Activated B cell treated with CpG ODN at 0.5 μM for 24 hours (primary cell): ENCODE measurements around the gene XRCC3. TPM values are rescaled to one million over a fixed set of nuclear protein-coding genes. Genes with fewer than 3 reads are reported as not detected.

Source experiments
- ATAC-seq: fragments of 200-7000 bp; cut with Tn5 transposase; one replicate; pipeline ENCODE4 v1.10.0; 2021; ENCODE audit warnings: low read depth, mild to moderate bottlenecking, moderate library complexity
- CTCF ChIA-PET: fragments of 350-600 bp; sonication (Branson Sonifier 250); formaldehyde crosslinking; loops from one replicate; lab custom pipeline; 2021; ENCODE audit warnings: antibody characterized with exemption; lab: Charles Lee
- POLR2A ChIA-PET: fragments of 350-600 bp; sonication (Branson Sonifier 250); formaldehyde crosslinking; loops from one replicate; lab custom pipeline; 2021; ENCODE audit warnings: antibody characterized with exemption; lab: Charles Lee
- DNase-seq: peaks from one replicate; pipeline ENCODE4 v3.0.0; 2022
- H3K27ac Mint-ChIP-seq: one replicate; pipeline ENCODE4 v1.8.0; 2020; ENCODE audit warnings: mixed read lengths
- H3K27me3 Mint-ChIP-seq: one replicate; pipeline ENCODE4 v1.8.0; 2021; ENCODE audit warnings: mixed read lengths
- H3K36me3 Mint-ChIP-seq: one replicate; pipeline ENCODE4 v1.8.0; 2021; ENCODE audit warnings: low read depth, mixed read lengths
- H3K4me1 Mint-ChIP-seq: one replicate; pipeline ENCODE4 v1.8.0; 2021; ENCODE audit warnings: mixed read lengths
- H3K4me3 Mint-ChIP-seq: one replicate; pipeline ENCODE4 v1.8.0; 2020; ENCODE audit warnings: mild to moderate bottlenecking, mixed read lengths
- H3K9me3 Mint-ChIP-seq: one replicate; pipeline ENCODE4 v1.8.0; 2020; ENCODE audit warnings: mixed read lengths
- intact Hi-C: fragments of 100-400 bp; cut with micrococcal nuclease; formaldehyde crosslinking; loops from one replicate; pipeline ENCODE4 v1.15.1; 2024
- total RNA-seq: library from RNA; stranded (reverse); gene quantifications from 2 replicates; pipeline ENCODE4 v1.2.3, GENCODE V29; 2022
- TF ChIP-seq, protein P1 (sequence below): fragments of 200-600 bp; IDR thresholded peaks from one replicate; pipeline ENCODE4 v1.8.0; 2022; ENCODE audit warnings: antibody characterized with exemption, mild to moderate bottlenecking

Gene XRCC3
- total RNA-seq, 1 donor from 2014 or later = 26.0 TPM

DNA sequence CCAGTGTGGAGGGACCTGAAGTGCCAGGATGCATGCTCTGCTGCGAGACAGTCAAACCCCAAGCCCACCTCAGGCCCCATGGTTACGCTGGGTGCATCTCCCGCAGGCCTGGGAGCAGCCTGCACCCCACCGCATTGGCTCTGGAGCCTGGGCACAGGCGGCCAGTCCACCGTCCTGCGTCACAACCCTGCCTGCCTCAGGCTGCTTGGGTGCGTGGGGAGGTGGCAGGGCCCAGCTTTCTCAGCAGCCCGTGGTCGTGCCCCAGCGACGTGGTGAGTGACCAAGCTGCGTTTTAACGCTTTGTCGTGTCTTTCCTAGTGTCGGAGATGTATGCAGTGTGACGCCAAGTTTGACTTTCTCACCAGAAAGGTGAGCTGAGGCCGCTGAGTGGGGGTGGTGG lies 11.2 kb upstream of the XRCC3 start:
- CTCF ChIA-PET = no interaction called here
- Mint-ChIP-seq H3K27ac (no peak overlapping the region), H3K27me3 (no peaks in the 10 kb centered on the region), H3K4me3 (no peak overlapping the region), H3K36me3 (peaks cover 19% of the 10 kb centered on the region), H3K9me3 (no peaks in the 10 kb centered on the region), H3K4me1 (no peaks in the 10 kb centered on the region)
- TF ChIP-seq, protein P1, sequence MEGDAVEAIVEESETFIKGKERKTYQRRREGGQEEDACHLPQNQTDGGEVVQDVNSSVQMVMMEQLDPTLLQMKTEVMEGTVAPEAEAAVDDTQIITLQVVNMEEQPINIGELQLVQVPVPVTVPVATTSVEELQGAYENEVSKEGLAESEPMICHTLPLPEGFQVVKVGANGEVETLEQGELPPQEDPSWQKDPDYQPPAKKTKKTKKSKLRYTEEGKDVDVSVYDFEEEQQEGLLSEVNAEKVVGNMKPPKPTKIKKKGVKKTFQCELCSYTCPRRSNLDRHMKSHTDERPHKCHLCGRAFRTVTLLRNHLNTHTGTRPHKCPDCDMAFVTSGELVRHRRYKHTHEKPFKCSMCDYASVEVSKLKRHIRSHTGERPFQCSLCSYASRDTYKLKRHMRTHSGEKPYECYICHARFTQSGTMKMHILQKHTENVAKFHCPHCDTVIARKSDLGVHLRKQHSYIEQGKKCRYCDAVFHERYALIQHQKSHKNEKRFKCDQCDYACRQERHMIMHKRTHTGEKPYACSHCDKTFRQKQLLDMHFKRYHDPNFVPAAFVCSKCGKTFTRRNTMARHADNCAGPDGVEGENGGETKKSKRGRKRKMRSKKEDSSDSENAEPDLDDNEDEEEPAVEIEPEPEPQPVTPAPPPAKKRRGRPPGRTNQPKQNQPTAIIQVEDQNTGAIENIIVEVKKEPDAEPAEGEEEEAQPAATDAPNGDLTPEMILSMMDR = no peak
- intact Hi-C loops = no loop called here
- POLR2A ChIA-PET = interaction anchor here (0.5 to 0.6 kb wide), 2 partner anchors 8 to 134 kb away, joined by 4 read pairs; no protein-coding TSS in a partner anchor
- DNase-seq (no peak), ATAC-seq (no peak)

DNA sequence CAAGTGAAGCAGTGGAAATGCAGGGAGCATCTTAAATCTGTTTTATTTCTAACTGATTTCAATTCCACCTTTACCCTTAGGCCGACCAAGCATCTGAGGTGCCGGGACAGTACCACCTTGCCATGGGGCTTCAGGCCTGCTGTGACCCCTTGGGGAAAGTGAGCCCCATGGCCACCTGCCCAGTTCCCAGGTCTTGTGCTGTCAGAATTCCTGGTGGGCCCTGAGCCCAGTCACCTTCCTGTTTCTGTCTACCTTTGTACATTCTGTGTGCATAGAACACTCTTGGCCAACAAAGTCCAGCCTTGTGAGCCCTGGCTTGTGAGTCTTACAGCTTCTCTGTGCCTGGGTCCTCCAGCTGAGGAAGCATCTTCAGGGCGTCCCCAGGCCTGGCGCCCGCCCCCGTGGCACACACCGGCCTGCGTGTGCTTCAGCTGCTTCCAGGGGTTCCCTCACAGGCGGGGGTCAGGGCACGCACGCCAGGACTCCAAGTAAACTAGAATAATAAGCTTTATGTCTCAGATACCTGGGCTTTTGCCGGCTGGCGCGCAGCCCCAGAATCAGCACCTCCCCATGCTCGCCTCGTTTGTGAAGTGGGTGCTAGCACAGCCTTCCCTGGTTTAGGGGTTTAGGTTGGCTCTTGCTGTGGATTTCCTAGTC lies 10.6 kb upstream of the XRCC3 start:
- no peak for ATAC-seq
- Mint-ChIP-seq H3K9me3 (no peaks in the 10 kb centered on the region), H3K4me1 (no peaks in the 10 kb centered on the region), H3K27me3 (no peaks in the 10 kb centered on the region), H3K4me3 (no peak overlapping the region), H3K36me3 (peaks cover 19% of the 10 kb centered on the region), H3K27ac (no peak overlapping the region)
- ChIA-PET POLR2A (interaction anchor here (0.6 kb wide), 1 partner anchor 8 kb away, joined by 4 read pairs; no protein-coding TSS in a partner anchor), CTCF (no interaction called here)
- intact Hi-C loops = no loop called here
- DNase-seq = no peak
- TF ChIP-seq, protein P1 = no peak

DNA sequence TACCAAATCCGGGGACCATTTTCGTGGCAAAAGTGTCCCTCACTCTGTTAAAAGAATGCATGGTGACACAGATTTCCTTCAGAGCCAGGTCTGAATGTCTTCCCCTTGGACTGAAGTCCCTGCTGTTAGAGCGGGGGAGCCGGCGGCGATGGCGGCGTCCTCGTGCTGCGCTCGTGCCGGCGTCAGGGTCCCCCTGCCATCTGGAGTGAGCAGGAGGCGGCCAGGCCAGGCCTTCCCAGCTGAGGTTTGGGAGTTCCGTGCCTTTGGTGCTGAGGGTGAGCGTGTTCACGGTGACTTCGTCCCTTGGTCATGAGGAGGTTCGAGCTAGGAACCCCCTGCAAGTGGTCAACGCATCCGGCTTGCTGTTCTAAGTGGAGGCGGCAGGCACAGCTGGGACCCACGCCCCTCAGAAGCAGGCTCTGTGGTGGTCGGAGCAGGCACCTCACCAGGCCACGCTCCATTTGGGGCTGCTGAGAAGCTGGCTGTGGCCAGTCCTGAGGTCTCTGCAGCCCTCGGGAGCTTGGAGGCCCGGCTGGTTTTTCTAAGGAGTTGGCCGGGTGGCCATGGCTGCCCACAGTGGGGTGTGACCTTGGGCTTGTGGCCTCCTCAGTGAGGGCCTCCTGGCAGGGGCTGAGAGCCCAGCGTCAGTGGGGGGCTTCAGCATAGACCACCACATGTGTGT lies 9.9 kb upstream of the XRCC3 start:
- intact Hi-C loops = no loop called here
- Mint-ChIP-seq H3K4me1 (no peaks in the 10 kb centered on the region), H3K9me3 (no peaks in the 10 kb centered on the region), H3K27ac (no peak overlapping the region), H3K36me3 (peaks cover 19% of the 10 kb centered on the region), H3K27me3 (no peaks in the 10 kb centered on the region), H3K4me3 (no peak overlapping the region)
- POLR2A ChIA-PET = no interaction called here
- TF ChIP-seq, protein P1 = no peak
- no peak for ATAC-seq
- CTCF ChIA-PET = no interaction called here
- DNase-seq = no peak

GRCh38 chr14:103724116-103724515 lies 8.9 kb upstream of the XRCC3 start:
- Mint-ChIP-seq H3K4me3 (no peak overlapping the region), H3K9me3 (no peaks in the 10 kb centered on the region), H3K27me3 (no peaks in the 10 kb centered on the region), H3K27ac (no peak overlapping the region), H3K4me1 (no peaks in the 10 kb centered on the region), H3K36me3 (peaks cover 11% of the 10 kb centered on the region)
- TF ChIP-seq, protein P1 = no peak
- ATAC-seq (no peak), DNase-seq (no peak)
- ChIA-PET CTCF (no interaction called here), POLR2A (no interaction called here)
- intact Hi-C loops = no loop called here

GRCh38 chr14:103723748-103724081 lies 8.5 kb upstream of the XRCC3 start:
- ATAC-seq = no peak
- Mint-ChIP-seq H3K27ac (no peak overlapping the region), H3K27me3 (no peaks in the 10 kb centered on the region), H3K9me3 (no peaks in the 10 kb centered on the region), H3K36me3 (peaks cover 7% of the 10 kb centered on the region), H3K4me3 (no peak overlapping the region), H3K4me1 (peaks cover 3% of the 10 kb centered on the region)
- DNase-seq = no peak
- intact Hi-C loops = no loop called here
- TF ChIP-seq, protein P1 = no peak
- CTCF ChIA-PET = no interaction called here
- POLR2A ChIA-PET = no interaction called here
